GM18951 (cell line): ENCODE measurements around the gene GADL1.

Source experiments
- POLR2A ChIP-seq: IDR thresholded peaks from 4 replicates; pipeline ENCODE4 v1.6.1; 2011; ENCODE audit warnings: mild to moderate bottlenecking; ENCODE audit not compliant: insufficient read length, insufficient read depth; ENCODE audit errors: extremely low read depth
- in situ Hi-C: fragments of 300-500 bp; cut with MboI; formaldehyde crosslinking; loops from one replicate; pipeline ENCODE4 v1.12.0; 2022; ENCODE audit warnings: low sequenced_read_pairs, mixed read lengths, inconsistent platforms; ENCODE audit not compliant: unreplicated experiment

The GADL1 gene

DNA sequence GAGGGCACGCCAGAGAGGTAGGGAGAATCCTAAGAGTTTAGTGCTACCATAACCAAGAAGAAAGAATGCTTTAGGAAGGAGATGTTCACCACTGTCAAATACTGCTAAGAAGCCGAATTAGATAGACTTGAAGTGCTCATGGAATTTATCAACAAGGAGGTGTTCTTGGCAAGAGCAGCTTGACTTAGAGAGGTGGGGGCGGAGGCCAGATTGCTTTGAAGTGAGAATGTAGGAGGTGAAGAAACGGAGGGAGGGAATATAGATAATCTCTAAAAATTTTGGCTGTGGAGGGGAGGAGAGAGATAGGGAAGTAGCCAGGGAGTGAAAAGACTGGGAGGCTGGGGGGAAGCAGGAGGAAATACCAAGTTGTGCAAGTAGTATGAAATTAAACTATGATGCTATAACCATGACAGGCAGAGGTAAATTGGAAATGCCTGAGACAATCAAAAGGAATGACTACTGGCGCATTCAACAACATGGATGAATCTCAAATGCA lies 35.5 kb downstream of the GADL1 start:
- in situ Hi-C loops = no loop called here
- no peak for TF ChIP-seq POLR2A

GRCh38 chr3:30855400-30856292 lies 38.8 kb downstream of the GADL1 start:
- no peak for TF ChIP-seq POLR2A
- in situ Hi-C loops = no loop called here

DNA sequence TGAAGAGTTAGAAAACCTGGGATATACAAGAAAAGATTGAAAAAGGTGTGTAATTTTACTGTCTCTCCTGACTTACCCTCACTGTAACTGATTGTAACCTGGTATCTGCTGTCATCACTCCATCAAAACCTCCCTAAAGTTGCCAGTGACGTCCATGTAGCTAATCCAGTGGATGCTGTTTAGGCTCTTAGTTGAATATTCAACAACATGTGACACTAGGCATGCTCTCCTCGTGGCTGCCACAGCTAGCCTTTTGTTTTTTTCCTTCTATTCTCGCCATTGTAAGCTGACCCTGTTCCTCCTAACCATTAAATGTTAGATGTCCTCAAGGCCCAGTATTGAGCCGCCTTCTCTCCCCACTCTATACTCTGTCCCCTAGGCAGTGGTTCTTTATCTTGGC lies 41.6 kb downstream of the GADL1 start:
- TF ChIP-seq POLR2A = no peak
- in situ Hi-C loops = no loop called here

- TF ChIP-seq POLR2A = no peak
- in situ Hi-C loops = no loop called here
Measured at GRCh38 chr3:30848087-30848779, 46.2 kb downstream of the GADL1 start.

GRCh38 chr3:30847592-30847991 lies 46.9 kb downstream of the GADL1 start:
- no peak for TF ChIP-seq POLR2A
- in situ Hi-C loops = no loop called here

DNA sequence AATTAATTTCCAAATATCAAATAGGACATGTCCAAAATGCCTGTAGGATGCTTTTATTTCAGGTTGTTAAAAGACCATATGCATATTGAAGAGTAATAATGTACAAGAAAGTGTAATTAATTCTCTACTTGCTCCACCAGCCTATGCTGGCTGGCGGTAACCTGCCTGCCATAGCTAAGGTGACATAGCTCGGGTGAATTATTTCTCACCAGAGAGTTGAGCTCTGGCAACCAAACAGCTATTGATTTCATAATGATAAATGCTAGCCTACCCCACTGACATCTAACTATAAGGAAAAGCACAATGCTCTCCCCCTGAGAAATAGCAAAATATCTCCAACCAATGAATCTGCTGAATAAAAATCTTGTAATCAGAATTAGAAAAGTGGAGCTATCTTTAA lies 48.9 kb downstream of the GADL1 start:
- TF ChIP-seq POLR2A = no peak
- in situ Hi-C loops = no loop called here

- in situ Hi-C loops = no loop called here
- no peak for TF ChIP-seq POLR2A
Measured at GRCh38 chr3:30843877-30844276, 50.6 kb downstream of the GADL1 start.

- TF ChIP-seq POLR2A = no peak
- in situ Hi-C loops = no loop called here
Measured at GRCh38 chr3:30836141-30836540, 58.3 kb downstream of the GADL1 start.

- in situ Hi-C loops = no loop called here
- no peak for TF ChIP-seq POLR2A
Measured at GRCh38 chr3:30835667-30836066, 58.8 kb downstream of the GADL1 start.

DNA sequence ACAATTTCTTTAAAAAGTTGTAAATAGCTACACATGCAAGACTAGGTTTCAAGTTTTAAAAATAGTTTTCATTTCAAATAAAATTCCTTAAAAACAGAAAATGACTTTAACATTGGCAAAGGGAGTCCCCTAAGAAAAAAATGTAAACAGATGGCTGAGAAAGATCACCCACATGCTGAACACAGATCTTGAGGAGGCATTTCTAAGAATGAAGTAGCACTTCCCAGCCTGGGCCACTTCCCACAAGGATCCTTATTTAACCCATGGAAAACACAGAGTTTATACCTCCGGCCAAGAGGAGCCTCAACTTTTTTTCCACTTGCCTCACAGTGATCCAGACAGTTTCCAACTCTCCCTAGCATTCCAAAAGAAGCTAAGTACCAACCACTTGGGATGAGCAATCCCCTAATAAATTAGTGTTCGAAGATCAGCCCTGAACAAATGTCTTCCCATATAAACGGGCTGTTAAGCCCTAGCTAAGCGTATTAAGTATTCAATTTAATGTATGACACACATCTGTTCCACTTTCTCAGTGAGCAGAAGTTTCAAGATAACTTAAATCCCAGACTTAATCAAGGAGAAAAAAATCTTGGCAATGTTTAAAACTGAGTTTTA lies 61.4 kb downstream of the GADL1 start:
- TF ChIP-seq POLR2A = no peak
- in situ Hi-C loops = no loop called here

- in situ Hi-C loops = no loop called here
- TF ChIP-seq POLR2A = no peak
Measured at GRCh38 chr3:30827080-30827479, 67.4 kb downstream of the GADL1 start.

GRCh38 chr3:30826531-30826942 lies 67.9 kb downstream of the GADL1 start:
- no peak for TF ChIP-seq POLR2A
- in situ Hi-C loops = no loop called here

- in situ Hi-C loops = no loop called here
- no peak for TF ChIP-seq POLR2A
Measured at GRCh38 chr3:30819067-30819798, 75.2 kb downstream of the GADL1 start.

- TF ChIP-seq POLR2A = no peak
- in situ Hi-C loops = no loop called here
Measured at GRCh38 chr3:30813734-30814133, 80.7 kb downstream of the GADL1 start.
